ENCODE data around the gene TANGO6. TPM values are rescaled to one million over a fixed set of nuclear protein-coding genes. Genes with fewer than 3 reads are reported as not detected.

The TANGO6 gene
- total and polyA plus RNA-seq, 2 of the 8 experiments (the other 6 are each of a cell fraction or from before 2014, with no cell fraction given), result 5.0 to 19.5 TPM

GRCh38 chr16:68923116-68923515 is 79.8 kb downstream of the TANGO6 start:
- Histone ChIP-seq H2BK5ac (ENCODE audit: low read depth, low read length) (no peak overlapping the region), H2AK5ac (ENCODE audit: low read depth, low read length) (no peak overlapping the region), H3K18ac (ENCODE audit: extremely low read depth, low read length) (no peak overlapping the region), H4K5ac (ENCODE audit: insufficient read length, low read depth, low read length) (no peak overlapping the region), H3K23me2 (ENCODE audit: low read depth, low read length) (no peaks in the 10 kb centered on the region; the same call in 1 of the 2 replicates), H3K9ac (replicated peaks in 1 of 4; ENCODE audit: extremely low read depth in 1 of 4, low read depth in 3 of 4, low read length in 3 of 4) (no peak overlapping the region), H3K56ac (replicated peaks; ENCODE audit: insufficient read length, low read depth, low read length) (no peak overlapping the region), H4K91ac (replicated peaks; ENCODE audit: insufficient read length, low read length) (no peak overlapping the region), H2BK12ac (ENCODE audit: low read depth, low read length) (no peak overlapping the region), H3K27me3 (replicated peaks in 1 of 4; ENCODE audit: control insufficient read depth in 3 of 4, extremely low read depth in 1 of 4, insufficient read depth in 3 of 4, low read length in 3 of 4) (no peaks in the 10 kb centered on the region), H2BK15ac (ENCODE audit: low read length) (no peak overlapping the region), H2AFZ (ENCODE audit: low read length) (no peak overlapping the region), H3K23ac (ENCODE audit: insufficient read length) (no peak overlapping the region), H3K4me1 (replicated peaks in 1 of 4; ENCODE audit: control insufficient read depth in 3 of 4, insufficient read depth in 4 of 4, low read length in 3 of 4) (no peaks in the 10 kb centered on the region), H4K20me1 (replicated peaks in 1 of 2; ENCODE audit: control insufficient read depth in 1 of 2, insufficient read depth in 2 of 2, low read length in 2 of 2) (no peaks in the 10 kb centered on the region), H3K4ac (replicated peaks; ENCODE audit: insufficient read length, low read depth, low read length) (no peak overlapping the region), H3K27ac (ENCODE audit: low read depth, low read length) (no peak overlapping the region), H4K8ac (ENCODE audit: extremely low read depth, insufficient read depth, low read length) (no peak overlapping the region), H2BK20ac (ENCODE audit: low read length) (no peak overlapping the region), H3K4me2 (ENCODE audit: insufficient read depth in 1 of 2, low read depth in 2 of 2, low read length in 2 of 2) (no peak overlapping the region), H3K36me3 (ENCODE audit: control insufficient read depth in 2 of 4, insufficient read depth in 4 of 4, low read length in 3 of 4) (peaks cover 0 to 7% (median 4%) of the 10 kb centered on the region in 4 experiments; a peak in 6 of 8 replicates), H3K14ac (ENCODE audit: insufficient read length) (no peak overlapping the region), H3K79me1 (ENCODE audit: low read depth, low read length) (no peaks in the 10 kb centered on the region), H3K79me2 (ENCODE audit: control insufficient read depth in 1 of 2, insufficient read depth in 2 of 2, low read length in 2 of 2) (no peaks in the 10 kb centered on the region), H2BK120ac (replicated peaks; ENCODE audit: low read depth, low read length) (no peak overlapping the region), H3K4me3 (ENCODE audit: extremely low read depth in 1 of 4, insufficient read depth in 2 of 4, low read depth in 3 of 4, low read length in 4 of 4) (no peak overlapping the region), H3K9me3 (ENCODE audit: insufficient read depth in 2 of 2, low read depth in 1 of 2, low read length in 1 of 2) (no peaks in the 10 kb centered on the region)
- DNase-seq (ENCODE audit: low read depth in 1 of 2, low spot score in 2 of 2) (no peak), FAIRE-seq (no peak)
- WGBS, 2 experiments (ENCODE audit: extremely low coverage in 1 of 2, insufficient coverage in 1 of 2, insufficient read length in 1 of 2, insufficient replicate concordance in 2 of 2, low coverage in 1 of 2, low lambda C conversion rate in 2 of 2, missing lambda C conversion rate in 1 of 2), result 97% methylated on average over 10 of the region's 12 CpGs; no CpG with 5 or more reads in 1 of the 2 experiments
- TF ChIP-seq SRF (IDR thresholded peaks at IDR 0.05; ENCODE audit: low read depth, low read length), result no peak
- no peak for TF ChIP-seq CBX8 (IDR thresholded peaks at IDR 0.05; ENCODE audit: borderline replicate concordance, low read depth, low read length)
- no peak for TF ChIP-seq SP1 (IDR thresholded peaks at IDR 0.05; ENCODE audit: low read depth, low read length)
- TF ChIP-seq KDM5A (IDR thresholded peaks at IDR 0.05; ENCODE audit: low read length), result no peak
- no peak for TF ChIP-seq RBBP5 (IDR thresholded peaks at IDR 0.05; ENCODE audit: borderline replicate concordance, low read depth, low read length)
- TF ChIP-seq, protein P1, sequence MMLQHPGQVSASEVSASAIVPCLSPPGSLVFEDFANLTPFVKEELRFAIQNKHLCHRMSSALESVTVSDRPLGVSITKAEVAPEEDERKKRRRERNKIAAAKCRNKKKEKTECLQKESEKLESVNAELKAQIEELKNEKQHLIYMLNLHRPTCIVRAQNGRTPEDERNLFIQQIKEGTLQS (IDR thresholded peaks at IDR 0.05; ENCODE audit: insufficient read depth, low read depth, low read length), result no peak
- no peak for TF ChIP-seq POU5F1 (IDR thresholded peaks at IDR 0.05; ENCODE audit: low read depth, low read length)
- TF ChIP-seq PHF8 (conservative IDR thresholded peaks at IDR 0.05; ENCODE audit: low read depth, low read length), result no peak
- no peak for TF ChIP-seq ZNF274 (IDR thresholded peaks at IDR 0.05; ENCODE audit: borderline replicate concordance, extremely low read depth, low read length)
- no peak for TF ChIP-seq SAP30 (IDR thresholded peaks at IDR 0.05; ENCODE audit: insufficient read depth, insufficient replicate concordance, low read length)
- no peak for TF ChIP-seq SP4 (IDR thresholded peaks at IDR 0.05; ENCODE audit: low read length)
- no peak for TF ChIP-seq GTF2F1 (IDR thresholded peaks at IDR 0.05; ENCODE audit: borderline replicate concordance, low read depth, low read length)
- TF ChIP-seq HDAC6 (IDR thresholded peaks at IDR 0.05; ENCODE audit: low read depth, low read length), result no peak
- TF ChIP-seq GABPA (IDR thresholded peaks at IDR 0.05; ENCODE audit: borderline replicate concordance, insufficient read depth, low read length), result no peak
- ChIA-PET POLR2A (ENCODE audit: partially characterized antibody) (no interaction called here), CTCF (ENCODE audit: partially characterized antibody) (interaction anchor here (0.7 to 1.4 kb wide), 7 partner anchors 9 to 201 kb away, joined by 3 to 4 read pairs (median 3); no protein-coding TSS in a partner anchor)
